Measurements from ENCODE around the gene ATIC. TPM values are rescaled to one million over a fixed set of nuclear protein-coding genes. Genes with fewer than 3 reads are reported as not detected.

ATIC gene
- total and polyA plus RNA-seq, 2 of the 8 experiments (the other 6 are each of a cell fraction or from before 2014, with no cell fraction given): 139 to 319 TPM

DNA sequence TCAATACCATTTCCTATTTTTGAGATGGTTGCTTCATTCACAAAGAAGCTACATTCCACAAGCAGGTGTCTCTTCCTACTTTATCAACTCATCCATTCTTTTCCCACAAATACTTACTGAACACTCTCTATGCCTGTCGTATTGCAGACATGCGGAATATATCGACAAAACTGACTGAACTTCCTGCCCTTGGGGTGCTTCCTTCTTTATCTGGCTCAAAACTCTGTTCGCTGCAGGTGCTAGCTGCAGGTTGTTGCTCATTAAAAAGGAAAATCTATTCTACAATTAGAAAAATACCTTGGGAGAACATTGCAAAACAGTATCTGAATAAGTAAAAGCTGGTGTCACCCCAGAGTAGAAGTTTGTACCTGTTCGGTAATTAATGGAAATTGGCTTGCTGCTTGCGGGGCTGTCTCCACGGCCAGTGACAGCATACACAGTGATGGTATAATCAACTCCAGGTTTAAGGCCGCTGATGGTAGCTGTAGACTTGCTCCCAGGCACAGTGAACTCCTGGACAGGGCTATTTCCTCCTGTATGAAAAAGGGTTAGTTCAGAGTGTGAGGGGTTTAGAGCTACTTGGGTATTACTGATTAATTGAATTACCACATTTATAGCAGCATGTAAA is 71.9 kb downstream of the ATIC start:
- no peaks in the 10 kb centered on the region for H3K9me3 ChIP-seq (ENCODE audit: insufficient read depth in 2 of 2, low read depth in 1 of 2, low read length in 1 of 2)
- H4K91ac ChIP-seq (replicated peaks; ENCODE audit: insufficient read length, low read length): no peak overlapping the region
- H2AFZ ChIP-seq (ENCODE audit: low read length): no peak overlapping the region
- FAIRE-seq (no peak), DNase-seq (ENCODE audit: low read depth in 1 of 2, low spot score in 2 of 2) (no peak)
- peaks cover 2 to 13% (median 8%) of the 10 kb centered on the region in 4 experiments; a peak in 5 of 8 replicates for H3K36me3 ChIP-seq (ENCODE audit: control insufficient read depth in 2 of 4, insufficient read depth in 4 of 4, low read length in 3 of 4)
- no peak overlapping the region for H2BK5ac ChIP-seq (ENCODE audit: low read depth, low read length)
- CTCF ChIA-PET (ENCODE audit: partially characterized antibody): no interaction called here
- no peak overlapping the region for H3K4ac ChIP-seq (replicated peaks; ENCODE audit: insufficient read length, low read depth, low read length)
- no peak overlapping the region for H2BK20ac ChIP-seq (ENCODE audit: low read length)
- H3K27ac ChIP-seq (ENCODE audit: low read depth, low read length): no peak overlapping the region
- H2AK5ac ChIP-seq (ENCODE audit: low read depth, low read length): no peak overlapping the region
- POLR2A ChIA-PET (ENCODE audit: partially characterized antibody): interaction anchor here (1.1 kb wide), 1 partner anchor 26 kb away, joined by 3 read pairs; no protein-coding TSS in a partner anchor
- H3K18ac ChIP-seq (ENCODE audit: extremely low read depth, low read length): no peak overlapping the region
- no peak overlapping the region for H2BK120ac ChIP-seq (replicated peaks; ENCODE audit: low read depth, low read length)
- H3K4me2 ChIP-seq (ENCODE audit: insufficient read depth in 1 of 2, low read depth in 2 of 2, low read length in 2 of 2): no peak overlapping the region
- 90% methylated on average over 8 of the region's 8 CpGs; no CpG with 5 or more reads in 1 of the 2 experiments for WGBS, 2 experiments (ENCODE audit: extremely low coverage in 1 of 2, insufficient coverage in 1 of 2, insufficient read length in 1 of 2, insufficient replicate concordance in 2 of 2, low coverage in 1 of 2, low lambda C conversion rate in 2 of 2, missing lambda C conversion rate in 1 of 2)
- no peaks in the 10 kb centered on the region for H3K79me2 ChIP-seq (ENCODE audit: control insufficient read depth in 1 of 2, insufficient read depth in 2 of 2, low read length in 2 of 2)
- no peak overlapping the region for H2BK15ac ChIP-seq (ENCODE audit: low read length)
- no peak overlapping the region for H3K9ac ChIP-seq (replicated peaks in 1 of 4; ENCODE audit: extremely low read depth in 1 of 4, low read depth in 3 of 4, low read length in 3 of 4)
- peaks cover 0 to 2% of the 10 kb centered on the region in 2 experiments for H4K20me1 ChIP-seq (replicated peaks in 1 of 2; ENCODE audit: control insufficient read depth in 1 of 2, insufficient read depth in 2 of 2, low read length in 2 of 2)
- H3K56ac ChIP-seq (replicated peaks; ENCODE audit: insufficient read length, low read depth, low read length): no peak overlapping the region
- H3K27me3 ChIP-seq (replicated peaks in 1 of 4; ENCODE audit: control insufficient read depth in 3 of 4, extremely low read depth in 1 of 4, insufficient read depth in 3 of 4, low read length in 3 of 4): no peaks in the 10 kb centered on the region
- no peak overlapping the region for H2BK12ac ChIP-seq (ENCODE audit: low read depth, low read length)
- H3K4me1 ChIP-seq (replicated peaks in 1 of 4; ENCODE audit: control insufficient read depth in 3 of 4, insufficient read depth in 4 of 4, low read length in 3 of 4): peaks cover 2 to 6% (median 4%) of the 10 kb centered on the region in 4 experiments; a peak in 4 of 7 replicates
- H3K14ac ChIP-seq (ENCODE audit: insufficient read length): no peak overlapping the region
- H3K23me2 ChIP-seq (ENCODE audit: low read depth, low read length): no peaks in the 10 kb centered on the region
- no peak for TF ChIP-seq JUN (IDR thresholded peaks at IDR 0.05; ENCODE audit: low read depth, low read length)
- H3K4me3 ChIP-seq (ENCODE audit: extremely low read depth in 1 of 4, insufficient read depth in 2 of 4, low read depth in 3 of 4, low read length in 4 of 4): no peak overlapping the region
- no peaks in the 10 kb centered on the region for H3K79me1 ChIP-seq (ENCODE audit: low read depth, low read length)
- H4K8ac ChIP-seq (ENCODE audit: extremely low read depth, insufficient read depth, low read length): no peak overlapping the region
- H4K5ac ChIP-seq (ENCODE audit: insufficient read length, low read depth, low read length): no peak overlapping the region
- no peak overlapping the region for H3K23ac ChIP-seq (ENCODE audit: insufficient read length)
